KMS-11 (cell line): ENCODE measurements around the gene SPCS3.

ENCODE experiments used
- H2AFZ ChIP-seq: fragments of 200-600 bp; sonication (generic); 2 replicates; pipeline ENCODE4 v1.6.1; 2016; ENCODE audit warnings: antibody characterized with exemption, mixed run types, low read depth
- H3K27ac ChIP-seq: fragments of 200-600 bp; sonication (generic); 2 replicates; pipeline ENCODE4 v1.6.1; 2016; ENCODE audit warnings: mild to moderate bottlenecking, mixed run types
- H3K27me3 ChIP-seq: fragments of 200-600 bp; sonication (generic); 2 replicates; pipeline ENCODE4 v1.6.1; 2017; ENCODE audit warnings: mild to moderate bottlenecking, low read depth, mixed run types, moderate library complexity; ENCODE audit not compliant: insufficient read depth
- H3K36me3 ChIP-seq: fragments of 200-600 bp; sonication (generic); 2 replicates; pipeline ENCODE4 v1.6.1; 2017; ENCODE audit warnings: mild to moderate bottlenecking, mixed run types; ENCODE audit not compliant: insufficient read depth
- H3K4me1 ChIP-seq: fragments of 200-600 bp; sonication (generic); 2 replicates; pipeline ENCODE4 v1.6.1; 2016; ENCODE audit warnings: mild to moderate bottlenecking, low read depth, mixed run types; ENCODE audit not compliant: poor library complexity, severe bottlenecking
- H3K4me2 ChIP-seq: fragments of 200-600 bp; sonication (generic); 2 replicates; pipeline ENCODE4 v1.7.0; 2016; ENCODE audit warnings: mild to moderate bottlenecking, mixed run types
- H3K4me3 ChIP-seq: fragments of 200-600 bp; sonication (generic); IDR thresholded peaks from 2 replicates; pipeline ENCODE4 v1.6.1; 2017; ENCODE audit warnings: low read depth, low read length, mixed read lengths; ENCODE audit not compliant: insufficient read depth
- H3K79me2 ChIP-seq: fragments of 200-600 bp; sonication (generic); 2 replicates; pipeline ENCODE4 v1.6.1; 2016; ENCODE audit warnings: low read depth, mixed run types; ENCODE audit not compliant: insufficient read depth
- H3K9ac ChIP-seq: fragments of 200-600 bp; sonication (generic); 2 replicates; pipeline ENCODE4 v1.6.1; 2016; ENCODE audit warnings: mild to moderate bottlenecking, mixed run types
- H4K20me1 ChIP-seq: fragments of 200-600 bp; sonication (generic); 2 replicates; pipeline ENCODE4 v1.6.1; 2016; ENCODE audit warnings: mild to moderate bottlenecking, mixed run types; ENCODE audit not compliant: insufficient read depth
- CTCF ChIP-seq: fragments of 200-600 bp; sonication (generic); conservative IDR thresholded peaks from 2 replicates; pipeline ENCODE4 v1.6.1; 2017; ENCODE audit warnings: low read depth, mild to moderate bottlenecking, antibody characterized with exemption, low read length, moderate library complexity, mixed read lengths

The SPCS3 gene

GRCh38 chr4:176300036-176300435 lies 19.7 kb upstream of the SPCS3 start:
- H3K27ac ChIP-seq, result no peak overlapping the region
- TF ChIP-seq CTCF, result no peak
- H3K36me3 ChIP-seq, result no peaks in the 10 kb centered on the region
- no peaks in the 10 kb centered on the region for H3K79me2 ChIP-seq
- no peaks in the 10 kb centered on the region for H3K4me1 ChIP-seq
- no peaks in the 10 kb centered on the region for H3K27me3 ChIP-seq
- no peaks in the 10 kb centered on the region for H4K20me1 ChIP-seq
- no peak overlapping the region for H3K9ac ChIP-seq
- no peak overlapping the region for H2AFZ ChIP-seq
- no peak overlapping the region for H3K4me3 ChIP-seq
- H3K4me2 ChIP-seq, result no peak overlapping the region

GRCh38 chr4:176300565-176300964 lies 19.2 kb upstream of the SPCS3 start:
- no peak overlapping the region for H3K4me2 ChIP-seq
- no peak overlapping the region for H3K27ac ChIP-seq
- TF ChIP-seq CTCF, result no peak
- H3K36me3 ChIP-seq, result no peaks in the 10 kb centered on the region
- H3K4me3 ChIP-seq, result no peak overlapping the region
- no peaks in the 10 kb centered on the region for H4K20me1 ChIP-seq
- H3K79me2 ChIP-seq, result no peaks in the 10 kb centered on the region
- no peak overlapping the region for H3K9ac ChIP-seq
- no peaks in the 10 kb centered on the region for H3K27me3 ChIP-seq
- H2AFZ ChIP-seq, result no peak overlapping the region
- H3K4me1 ChIP-seq, result no peaks in the 10 kb centered on the region

GRCh38 chr4:176302283-176303275 lies 17.2 kb upstream of the SPCS3 start:
- Histone ChIP-seq H3K4me2 (no peak overlapping the region), H3K9ac (no peak overlapping the region), H3K4me1 (peaks cover 5% of the 10 kb centered on the region), H3K36me3 (no peaks in the 10 kb centered on the region), H3K27me3 (no peaks in the 10 kb centered on the region), H2AFZ (no peak overlapping the region), H3K4me3 (no peak overlapping the region), H3K27ac (no peak overlapping the region), H3K79me2 (no peaks in the 10 kb centered on the region), H4K20me1 (no peaks in the 10 kb centered on the region)
- TF ChIP-seq CTCF, result no peak

GRCh38 chr4:176303938-176304337 lies 15.8 kb upstream of the SPCS3 start:
- no peaks in the 10 kb centered on the region for H3K27me3 ChIP-seq
- TF ChIP-seq CTCF, result no peak
- no peak overlapping the region for H3K27ac ChIP-seq
- no peak overlapping the region for H3K4me3 ChIP-seq
- peaks cover 19% of the 10 kb centered on the region for H3K4me1 ChIP-seq
- no peaks in the 10 kb centered on the region for H3K79me2 ChIP-seq
- no peak overlapping the region for H2AFZ ChIP-seq
- H4K20me1 ChIP-seq, result no peaks in the 10 kb centered on the region
- no peaks in the 10 kb centered on the region for H3K36me3 ChIP-seq
- no peak overlapping the region for H3K4me2 ChIP-seq
- no peak overlapping the region for H3K9ac ChIP-seq
